Breast epithelium (tissue), 4 donors: ENCODE data around the gene KANSL1L. TPM values are rescaled to one million over a fixed set of nuclear protein-coding genes. Genes with fewer than 3 reads are reported as not detected.

ENCODE experiments used
- DNase-seq, 2 donors: peaks; one replicate each; pipeline ENCODE4 v3.0.0-alpha.2; 2019; ENCODE audit warnings: low spot score in 2 of 2
- H3K27ac ChIP-seq, 2 donors: fragments of 200-600 bp; sonication (generic) in 1 of 2; one replicate each; pipeline ENCODE4 v1.5.1; 2016 to 2019; ENCODE audit warnings: mild to moderate bottlenecking in 1 of 2
- H3K27me3 ChIP-seq, 2 donors: fragments of 200-600 bp; sonication (generic) in 1 of 2; one replicate each; pipeline versions ENCODE4 v1.5.1 to v1.6.0; 2017 to 2019; ENCODE audit warnings: control low read depth in 1 of 2, mild to moderate bottlenecking in 1 of 2
- H3K36me3 ChIP-seq: fragments of 200-600 bp; one replicate; pipeline ENCODE4 v1.5.1; 2019
- H3K4me1 ChIP-seq, 2 donors: fragments of 200-600 bp; sonication (generic); one replicate each; pipeline ENCODE4 v1.5.1; 2016 to 2019; ENCODE audit warnings: control low read depth in 1 of 2
- H3K4me3 ChIP-seq, 3 donors: fragments of 200-600 bp; sonication (generic); 1 replicate in 2 of 3; 2 replicates in 1 of 3; pipeline ENCODE4 v1.5.1; 2016 to 2019; ENCODE audit warnings: mild to moderate bottlenecking in 3 of 3, moderate library complexity in 2 of 3
- H3K9me3 ChIP-seq, 2 donors: fragments of 200-600 bp; sonication (generic) in 1 of 2; one replicate each; pipeline ENCODE4 v1.5.1; 2016 to 2019; ENCODE audit warnings: control low read depth in 1 of 2
- POLR2A ChIP-seq: fragments of 450-650 bp; IDR thresholded peaks from one replicate; pipeline ENCODE4 v1.6.1; 2016; ENCODE audit warnings: antibody characterized with exemption, mild to moderate bottlenecking, moderate library complexity
- POLR2AphosphoS5 ChIP-seq, 3 donors: sonication (generic); formaldehyde crosslinking; IDR thresholded peaks; one replicate each; pipeline ENCODE4 v1.6.1; 2017; ENCODE audit warnings: antibody characterized with exemption in 3 of 3
- intact Hi-C: fragments of 100-400 bp; cut with DNase I; formaldehyde crosslinking; loops from one replicate; pipeline ENCODE4 v1.15.1; 2023; ENCODE audit warnings: low total_unique reads
- total RNA-seq, 3 donors: library from RNA; depleted of rRNA; stranded (reverse); fragments of >200 nt; gene quantifications; one replicate each; pipeline ENCODE4 v1.1.0, GENCODE V29; 2016
- TF ChIP-seq, protein P1 (sequence below), 3 donors: fragments of 450-650 bp; IDR thresholded peaks; one replicate each; pipeline ENCODE4 v1.5.1; 2016 to 2017; ENCODE audit warnings: antibody characterized with exemption in 3 of 3, mild to moderate bottlenecking in 3 of 3, moderate library complexity in 3 of 3

Gene KANSL1L
- total RNA-seq: 10 to 100 TPM; 40.3 to 55.8 (median 52.8) TPM

DNA sequence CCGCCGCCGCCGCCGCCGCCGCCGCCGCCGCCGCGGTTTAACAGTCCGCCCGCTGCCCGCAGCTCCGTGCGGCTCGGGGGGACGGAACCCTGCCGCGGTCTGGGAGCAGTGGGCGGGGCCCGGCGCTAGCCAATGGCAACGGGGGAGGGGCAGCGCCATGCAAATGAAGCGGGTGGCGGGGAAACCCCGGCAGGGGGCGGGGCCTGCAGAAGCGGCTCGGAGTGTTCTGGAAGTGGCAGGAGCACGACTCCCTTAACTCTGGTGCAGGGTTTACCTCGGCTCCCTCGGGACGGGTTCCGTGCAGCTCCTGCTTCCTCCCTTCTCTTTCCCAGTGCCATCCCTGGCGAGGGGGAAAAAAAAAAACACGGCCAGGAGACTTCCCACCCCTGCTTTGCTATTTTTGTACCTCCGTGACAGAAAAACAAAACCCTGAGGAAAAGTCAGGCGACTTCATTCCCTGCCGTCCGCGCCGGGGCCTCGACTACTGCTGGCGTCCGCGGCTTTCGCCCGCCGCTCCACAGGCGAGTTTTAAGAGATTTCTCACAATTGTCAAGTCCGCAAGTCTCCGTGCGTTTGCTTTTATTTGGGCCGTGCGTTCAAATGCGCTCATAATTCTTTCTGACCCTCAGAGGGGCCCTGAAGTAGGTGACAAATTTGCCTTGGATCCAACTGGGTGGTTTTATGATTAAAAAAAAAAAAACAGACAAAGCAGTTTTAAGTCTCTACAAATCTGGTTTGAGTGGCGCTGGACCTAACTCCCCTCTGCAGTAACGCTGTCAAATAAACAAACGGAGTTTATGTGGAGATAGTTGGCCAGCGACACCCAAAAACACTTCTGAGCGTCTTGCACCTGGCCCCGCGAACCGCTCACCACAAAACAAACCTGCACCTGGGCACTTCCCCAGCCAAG lies at the start of gene KANSL1L:
KANSL1L (minus strand) TSS at position 101 of the 910 bp plus-strand sequence. CDS start 16,827 bp downstream, outside the sequence.
- peak within 1 kb of the TSS; percentile 100 for H3K27ac ChIP-seq
- H3K36me3 ChIP-seq: no peaks in the 10 kb centered on the region
- intact Hi-C loops: no loop called here
- DNase-seq: peak; percentile 97 to 99
- no peaks in the 10 kb centered on the region for H3K27me3 ChIP-seq
- H3K9me3 ChIP-seq: no peaks in the 10 kb centered on the region
- TF ChIP-seq, protein P1, sequence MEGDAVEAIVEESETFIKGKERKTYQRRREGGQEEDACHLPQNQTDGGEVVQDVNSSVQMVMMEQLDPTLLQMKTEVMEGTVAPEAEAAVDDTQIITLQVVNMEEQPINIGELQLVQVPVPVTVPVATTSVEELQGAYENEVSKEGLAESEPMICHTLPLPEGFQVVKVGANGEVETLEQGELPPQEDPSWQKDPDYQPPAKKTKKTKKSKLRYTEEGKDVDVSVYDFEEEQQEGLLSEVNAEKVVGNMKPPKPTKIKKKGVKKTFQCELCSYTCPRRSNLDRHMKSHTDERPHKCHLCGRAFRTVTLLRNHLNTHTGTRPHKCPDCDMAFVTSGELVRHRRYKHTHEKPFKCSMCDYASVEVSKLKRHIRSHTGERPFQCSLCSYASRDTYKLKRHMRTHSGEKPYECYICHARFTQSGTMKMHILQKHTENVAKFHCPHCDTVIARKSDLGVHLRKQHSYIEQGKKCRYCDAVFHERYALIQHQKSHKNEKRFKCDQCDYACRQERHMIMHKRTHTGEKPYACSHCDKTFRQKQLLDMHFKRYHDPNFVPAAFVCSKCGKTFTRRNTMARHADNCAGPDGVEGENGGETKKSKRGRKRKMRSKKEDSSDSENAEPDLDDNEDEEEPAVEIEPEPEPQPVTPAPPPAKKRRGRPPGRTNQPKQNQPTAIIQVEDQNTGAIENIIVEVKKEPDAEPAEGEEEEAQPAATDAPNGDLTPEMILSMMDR (IDR thresholded peaks at IDR 0.05): no peak
- TF ChIP-seq POLR2A: peak; percentile 49
- TF ChIP-seq POLR2AphosphoS5 (IDR thresholded peaks at IDR 0.05): peak in 2 of 3 donors; percentile 11 to 76
- H3K4me3 ChIP-seq: peak within 1 kb of the TSS; percentile 85 to 95 (median 90)
- H3K4me1 ChIP-seq: peaks cover 0 to 13% of the 10 kb centered on the region in 2 donors

GRCh38 chr2:210215120-210215519 lies 43.9 kb upstream of the KANSL1L start:
- intact Hi-C loops: no loop called here
- Histone ChIP-seq H3K27ac (no peak overlapping the region), H3K4me1 (no peaks in the 10 kb centered on the region), H3K9me3 (no peaks in the 10 kb centered on the region), H3K27me3 (peaks cover 0 to 5% of the 10 kb centered on the region in 2 donors), H3K4me3 (no peak overlapping the region), H3K36me3 (no peaks in the 10 kb centered on the region)
- TF ChIP-seq POLR2AphosphoS5 (IDR thresholded peaks at IDR 0.05): no peak
- TF ChIP-seq, protein P1 (IDR thresholded peaks at IDR 0.05): no peak
- no peak for TF ChIP-seq POLR2A
- DNase-seq: no peak

- Histone ChIP-seq H3K27ac (no peak overlapping the region), H3K4me1 (no peaks in the 10 kb centered on the region), H3K4me3 (no peak overlapping the region), H3K27me3 (peaks cover 0 to 24% of the 10 kb centered on the region in 2 donors), H3K36me3 (no peaks in the 10 kb centered on the region), H3K9me3 (no peaks in the 10 kb centered on the region)
- DNase-seq: no peak
- intact Hi-C loops: no loop called here
- no peak for TF ChIP-seq POLR2A
- TF ChIP-seq, protein P1 (IDR thresholded peaks at IDR 0.05): no peak
- no peak for TF ChIP-seq POLR2AphosphoS5 (IDR thresholded peaks at IDR 0.05)
Observed at GRCh38 chr2:210210185-210210584, 39.0 kb upstream of the KANSL1L start.

- intact Hi-C loops: no loop called here
- Histone ChIP-seq H3K36me3 (no peaks in the 10 kb centered on the region), H3K27ac (no peak overlapping the region), H3K4me1 (no peaks in the 10 kb centered on the region), H3K27me3 (peaks cover 0 to 26% of the 10 kb centered on the region in 2 donors), H3K9me3 (no peaks in the 10 kb centered on the region), H3K4me3 (no peak overlapping the region)
- no peak for DNase-seq
- TF ChIP-seq, protein P1 (IDR thresholded peaks at IDR 0.05): no peak
- no peak for TF ChIP-seq POLR2AphosphoS5 (IDR thresholded peaks at IDR 0.05)
- no peak for TF ChIP-seq POLR2A
Observed at GRCh38 chr2:210207929-210208328, 36.7 kb upstream of the KANSL1L start.

- Histone ChIP-seq H3K9me3 (no peaks in the 10 kb centered on the region), H3K4me3 (no peak overlapping the region), H3K27ac (no peak overlapping the region), H3K4me1 (no peaks in the 10 kb centered on the region), H3K36me3 (no peaks in the 10 kb centered on the region), H3K27me3 (peaks cover 0 to 52% of the 10 kb centered on the region in 2 donors)
- intact Hi-C loops: no loop called here
- no peak for DNase-seq
- TF ChIP-seq POLR2A: no peak
- TF ChIP-seq POLR2AphosphoS5 (IDR thresholded peaks at IDR 0.05): no peak
- TF ChIP-seq, protein P1 (IDR thresholded peaks at IDR 0.05): no peak
Observed at GRCh38 chr2:210203558-210203957, 32.3 kb upstream of the KANSL1L start.
